Transverse colon (tissue), 4 donors: ENCODE data around the gene TOP2B.

ENCODE experiments used
- CTCF ChIP-seq, 5 experiments: fragments of 200-600 bp in 3 of 5; fragments of 450-650 bp in 2 of 5; sonication (generic) in 3 of 5; IDR thresholded peaks; 1 replicate in 2 of 5; 2 replicates in 3 of 5; pipeline ENCODE4 v1.5.1; 2016 to 2017; ENCODE audit warnings: antibody characterized with exemption in 5 of 5, inconsistent platforms in 3 of 5, mild to moderate bottlenecking in 2 of 5, moderate library complexity in 1 of 5
- EP300 ChIP-seq: sonication (generic); formaldehyde crosslinking; IDR thresholded peaks from one replicate; pipeline ENCODE4 v1.6.1; 2017; ENCODE audit warnings: antibody characterized with exemption, low read depth
- POLR2A ChIP-seq: fragments of 450-650 bp; IDR thresholded peaks from one replicate; pipeline ENCODE4 v1.6.1; 2016; ENCODE audit warnings: antibody characterized with exemption, mild to moderate bottlenecking, moderate library complexity
- POLR2AphosphoS5 ChIP-seq, 3 donors: sonication (generic); formaldehyde crosslinking; IDR thresholded peaks; one replicate each; pipeline ENCODE4 v1.6.1; 2016; ENCODE audit warnings: antibody characterized with exemption in 3 of 3

GRCh38 chr3:25594007-25594502 lies 70.7 kb downstream of the TOP2B start:
- TF ChIP-seq CTCF (IDR thresholded peaks at IDR 0.05) (peak; percentile 76 to 87 (median 79)), POLR2AphosphoS5 (IDR thresholded peaks at IDR 0.05) (no peak), POLR2A (no peak), EP300 (no peak)
